Natural killer cell (primary cell): Measurements from ENCODE around the gene NPAS3. TPM values are rescaled to one million over a fixed set of nuclear protein-coding genes. Genes with fewer than 3 reads are reported as not detected.

Source experiments
- ATAC-seq, 3 donors: fragments of 150-1000 bp in 2 of 3; fragments of 200-7000 bp in 1 of 3; cut with Tn5 transposase; 1 replicate in 1 of 3; 2 replicates in 2 of 3; pipeline ENCODE4 v1.10.0; 2021; ENCODE audit warnings: mild to moderate bottlenecking in 2 of 3, moderate library complexity in 2 of 3
- DNase-seq, 2 donors: peaks; one replicate each; pipeline versions ENCODE4 v3.0.0 to v3.0.0-alpha.2; 2013 to 2021; ENCODE audit warnings: mixed read lengths in 1 of 2
- H3K27ac ChIP-seq: one replicate; pipeline ENCODE4 v1.5.1; 2013; ENCODE audit warnings: mild to moderate bottlenecking, low read length
- H3K27me3 ChIP-seq: one replicate; pipeline ENCODE4 v1.6.1; 2013; ENCODE audit warnings: low read length; ENCODE audit not compliant: control insufficient read depth, insufficient read depth
- H3K36me3 ChIP-seq: one replicate; pipeline ENCODE4 v1.6.1; 2013; ENCODE audit warnings: low read length; ENCODE audit not compliant: control insufficient read depth, insufficient read depth
- H3K4me1 ChIP-seq: one replicate; pipeline ENCODE4 v1.6.1; 2013; ENCODE audit warnings: low read length; ENCODE audit not compliant: control insufficient read depth, insufficient read depth
- H3K4me3 ChIP-seq: one replicate; pipeline ENCODE4 v1.5.1; 2013; ENCODE audit warnings: low read length
- H3K9me3 ChIP-seq: one replicate; pipeline ENCODE4 v1.6.1; 2013; ENCODE audit warnings: low read length; ENCODE audit not compliant: control insufficient read depth, insufficient read depth
- H3K27ac Mint-ChIP-seq, 2 donors: one replicate each; pipeline ENCODE4 v1.8.0; 2022; ENCODE audit warnings: mild to moderate bottlenecking in 2 of 2, mixed read lengths in 2 of 2, moderate library complexity in 1 of 2
- H3K27me3 Mint-ChIP-seq, 2 donors: one replicate each; pipeline ENCODE4 v1.8.0; 2022; ENCODE audit warnings: low read depth in 2 of 2, mixed read lengths in 2 of 2
- H3K36me3 Mint-ChIP-seq: one replicate; pipeline ENCODE4 v1.8.0; 2022; ENCODE audit warnings: mixed read lengths
- H3K4me1 Mint-ChIP-seq, 2 donors: one replicate each; pipeline ENCODE4 v1.8.0; 2022; ENCODE audit warnings: mixed read lengths in 2 of 2
- H3K4me3 Mint-ChIP-seq: one replicate; pipeline ENCODE4 v1.8.0; 2022; ENCODE audit warnings: mild to moderate bottlenecking, moderate library complexity, mixed read lengths
- H3K9me3 Mint-ChIP-seq, 2 donors: one replicate each; pipeline ENCODE4 v1.8.0; 2022; ENCODE audit warnings: mixed read lengths in 2 of 2
- CTCF ChIP-seq: fragments of 200-600 bp; IDR thresholded peaks from one replicate; pipeline ENCODE4 v1.8.0; 2022; ENCODE audit warnings: antibody characterized with exemption
- WGBS: methylation state at CpG from one replicate; pipeline ENCODE4 v1.1.7; 2013; ENCODE audit warnings: missing lambda C conversion rate; ENCODE audit not compliant: insufficient coverage; 5-methylcytosine and 5-hydroxymethylcytosine counted together
- intact Hi-C: fragments of 100-400 bp; cut with micrococcal nuclease; formaldehyde crosslinking; loops from one replicate; pipeline ENCODE4 v1.14.2; 2022
- total RNA-seq, 4 donors: library from RNA; stranded (reverse); fragments of 120-200 nt in 1 of 4; gene quantifications; one replicate each; pipeline versions ENCODE4 v1.2.3 to v1.2.4, GENCODE V29; 2013 to 2022

NPAS3 gene
- total RNA-seq, 3 donors from 2014 or later (not counting 1 experiment from before 2014, with no cell fraction given): not detected

DNA sequence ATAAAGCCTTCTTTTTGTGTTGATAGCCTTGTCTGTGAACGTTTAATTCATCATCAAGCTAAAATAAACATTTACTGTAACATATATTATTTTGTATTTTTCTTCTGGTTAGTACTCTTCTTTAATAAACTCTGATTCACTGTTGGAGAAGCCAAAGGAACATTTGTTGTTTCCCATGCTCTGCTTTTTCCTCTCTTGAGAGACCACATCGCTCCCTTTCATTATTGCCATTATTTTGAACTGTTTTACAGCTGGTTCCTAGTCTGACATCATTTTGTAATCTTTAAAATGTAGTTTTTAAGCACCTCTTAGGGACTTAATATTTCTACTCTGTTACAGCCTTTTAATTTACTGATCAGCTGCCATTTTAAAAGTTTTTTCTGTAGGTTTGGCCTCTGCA lies 301.8 kb downstream of the NPAS3 start:
- Histone ChIP-seq H3K9me3 (no peaks in the 10 kb centered on the region), H3K4me3 (no peak overlapping the region), H3K27me3 (no peaks in the 10 kb centered on the region), H3K36me3 (no peaks in the 10 kb centered on the region), H3K27ac (no peak overlapping the region), H3K4me1 (no peaks in the 10 kb centered on the region)
- intact Hi-C loops: no loop called here
- Mint-ChIP-seq H3K4me1 (no peaks in the 10 kb centered on the region), H3K4me3 (no peak overlapping the region), H3K27me3 (no peaks in the 10 kb centered on the region), H3K9me3 (peaks cover 2 to 3% of the 10 kb centered on the region in 2 donors), H3K27ac (no peak overlapping the region), H3K36me3 (no peaks in the 10 kb centered on the region)
- TF ChIP-seq CTCF: no peak
- ATAC-seq: no peak
- WGBS: 20% methylated on average over 1 of the region's 2 CpGs
- DNase-seq: no peak

DNA sequence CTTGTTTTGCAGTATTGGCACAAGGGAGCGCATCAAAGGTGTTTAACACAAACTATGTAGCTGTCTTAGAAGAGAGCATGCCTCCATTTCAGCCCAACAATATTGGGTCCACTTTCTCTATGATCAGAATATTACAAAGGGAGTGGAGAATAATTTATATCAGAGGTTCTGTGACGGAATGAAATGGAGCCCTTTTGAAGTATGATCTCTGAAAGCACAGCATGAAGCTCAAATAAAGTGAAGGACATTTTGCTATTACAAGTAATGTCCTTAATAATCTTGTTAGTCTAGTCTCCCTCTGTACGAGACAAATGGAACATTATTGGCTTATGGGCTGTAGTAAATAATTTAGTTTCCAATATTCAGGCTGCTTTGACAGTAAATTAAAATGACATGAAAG lies 302.7 kb downstream of the NPAS3 start:
- H3K27me3 Mint-ChIP-seq: no peaks in the 10 kb centered on the region
- no peak overlapping the region for H3K27ac Mint-ChIP-seq
- ATAC-seq (no peak), DNase-seq (no peak)
- no peak for TF ChIP-seq CTCF
- intact Hi-C loops: no loop called here
- H3K36me3 ChIP-seq: no peaks in the 10 kb centered on the region
- WGBS: 92% methylated on average over 3 of the region's 3 CpGs
- no peaks in the 10 kb centered on the region for H3K36me3 Mint-ChIP-seq
- no peak overlapping the region for H3K4me3 Mint-ChIP-seq
- H3K9me3 ChIP-seq: no peaks in the 10 kb centered on the region
- H3K4me3 ChIP-seq: no peak overlapping the region
- no peaks in the 10 kb centered on the region for H3K4me1 ChIP-seq
- peaks cover 2 to 3% of the 10 kb centered on the region in 2 donors for H3K9me3 Mint-ChIP-seq
- H3K4me1 Mint-ChIP-seq: no peaks in the 10 kb centered on the region
- H3K27me3 ChIP-seq: no peaks in the 10 kb centered on the region
- no peak overlapping the region for H3K27ac ChIP-seq

DNA sequence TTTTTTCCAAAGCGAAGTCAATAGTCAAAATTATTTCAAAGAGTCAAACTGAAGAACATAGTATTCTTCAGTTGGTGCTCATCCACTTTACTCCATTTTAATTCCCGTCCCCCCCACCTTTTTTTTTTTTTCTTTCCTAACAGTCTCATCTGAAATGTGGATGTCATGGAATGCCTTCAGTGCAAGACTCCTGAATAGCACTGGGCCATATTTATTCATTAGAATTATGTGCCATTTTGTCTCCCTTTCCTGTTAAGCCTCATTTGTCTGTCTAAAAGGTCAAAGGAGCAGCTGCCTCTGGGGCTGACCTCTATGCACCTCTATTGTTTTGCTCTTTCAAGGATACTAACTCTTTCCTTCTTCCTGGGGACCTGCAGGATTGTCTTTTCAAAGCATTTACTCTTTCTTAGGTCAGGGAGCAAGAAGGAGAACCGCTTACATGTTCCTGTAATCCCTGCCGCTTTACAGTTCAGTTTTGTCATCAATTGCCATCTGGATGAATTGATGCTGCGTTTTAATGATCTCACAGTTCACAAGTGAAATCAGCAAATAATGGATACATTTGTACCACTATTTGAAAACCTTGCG lies 310.6 kb downstream of the NPAS3 start:
- no peaks in the 10 kb centered on the region for H3K4me1 ChIP-seq
- intact Hi-C loops: no loop called here
- no peaks in the 10 kb centered on the region for H3K4me1 Mint-ChIP-seq
- DNase-seq (no peak), ATAC-seq (no peak)
- H3K27ac ChIP-seq: no peak overlapping the region
- H3K27me3 Mint-ChIP-seq: no peaks in the 10 kb centered on the region
- H3K27me3 ChIP-seq: no peaks in the 10 kb centered on the region
- H3K9me3 ChIP-seq: no peaks in the 10 kb centered on the region
- H3K4me3 ChIP-seq: no peak overlapping the region
- WGBS: 89% methylated on average over 6 of the region's 6 CpGs
- H3K4me3 Mint-ChIP-seq: no peak overlapping the region
- TF ChIP-seq CTCF: no peak
- H3K36me3 Mint-ChIP-seq: peaks cover 6% of the 10 kb centered on the region
- no peak overlapping the region for H3K27ac Mint-ChIP-seq
- no peaks in the 10 kb centered on the region for H3K36me3 ChIP-seq
- H3K9me3 Mint-ChIP-seq: peaks cover 9 to 12% of the 10 kb centered on the region in 2 donors

GRCh38 chr14:33250963-33251362 lies 312.3 kb downstream of the NPAS3 start:
- H3K4me3 Mint-ChIP-seq: no peak overlapping the region
- H3K9me3 Mint-ChIP-seq: peaks cover 9 to 16% of the 10 kb centered on the region in 2 donors
- H3K27ac Mint-ChIP-seq: no peak overlapping the region

More at GRCh38 chr14:33250963-33251362, 312.3 kb downstream of the NPAS3 start:
- Mint-ChIP-seq H3K4me1 (no peaks in the 10 kb centered on the region), H3K27me3 (no peaks in the 10 kb centered on the region), H3K36me3 (peaks cover 6% of the 10 kb centered on the region)
- TF ChIP-seq CTCF: no peak
- H3K4me3 ChIP-seq: no peak overlapping the region
- WGBS: 70% methylated on average over 1 of the region's 2 CpGs
- DNase-seq: no peak
- no peaks in the 10 kb centered on the region for H3K27me3 ChIP-seq
- intact Hi-C loops: no loop called here
- no peak overlapping the region for H3K27ac ChIP-seq
- no peaks in the 10 kb centered on the region for H3K4me1 ChIP-seq
- no peaks in the 10 kb centered on the region for H3K9me3 ChIP-seq
- H3K36me3 ChIP-seq: no peaks in the 10 kb centered on the region
- no peak for ATAC-seq
